ENCODE data around the gene TEX13D. TPM values are rescaled to one million over a fixed set of nuclear protein-coding genes. Genes with fewer than 3 reads are reported as not detected.

The TEX13D gene
- total and polyA plus RNA-seq, 2 of the 8 experiments (the other 6 are each of a cell fraction or from before 2014, with no cell fraction given), result 0.03 to 0.07 TPM

DNA sequence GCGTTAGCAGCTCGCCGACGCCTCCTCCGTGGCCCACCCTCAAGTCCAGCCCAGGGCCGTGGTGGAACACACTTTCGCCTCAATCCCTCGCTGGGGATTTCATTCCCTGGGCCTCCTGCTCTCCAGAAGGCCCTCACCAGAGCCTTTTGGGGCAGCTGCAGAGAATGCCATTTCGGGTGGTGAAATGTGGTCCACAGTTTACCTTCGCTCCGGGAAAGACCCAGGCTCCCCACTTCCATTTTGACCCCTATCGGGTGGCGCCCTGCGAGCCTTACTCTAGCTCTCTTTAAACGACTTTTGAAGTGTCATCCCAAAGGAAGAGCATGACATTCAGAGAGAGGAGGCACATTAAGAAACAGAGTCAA is 14.4 kb downstream of the TEX13D start:
- WGBS, 2 experiments (ENCODE audit: extremely low coverage in 1 of 2, insufficient coverage in 1 of 2, insufficient read length in 1 of 2, insufficient replicate concordance in 2 of 2, low coverage in 1 of 2, low lambda C conversion rate in 2 of 2, missing lambda C conversion rate in 1 of 2), result 82% methylated on average over 9 of the region's 15 CpGs; no CpG with 5 or more reads in 1 of the 2 experiments
- no peaks in the 10 kb centered on the region for H3K36me3 ChIP-seq (ENCODE audit: control insufficient read depth in 2 of 4, insufficient read depth in 4 of 4, low read length in 3 of 4)
- no peak overlapping the region for H4K8ac ChIP-seq (ENCODE audit: extremely low read depth, insufficient read depth, low read length)
- no peak overlapping the region for H2AFZ ChIP-seq (ENCODE audit: low read length)
- no peaks in the 10 kb centered on the region for H4K20me1 ChIP-seq (replicated peaks in 1 of 2; ENCODE audit: control insufficient read depth in 1 of 2, insufficient read depth in 2 of 2, low read length in 2 of 2)
- H2BK20ac ChIP-seq (ENCODE audit: low read length), result no peak overlapping the region
- H3K18ac ChIP-seq (ENCODE audit: extremely low read depth, low read length), result no peak overlapping the region
- H3K27me3 ChIP-seq (replicated peaks in 1 of 4; ENCODE audit: control insufficient read depth in 3 of 4, extremely low read depth in 1 of 4, insufficient read depth in 3 of 4, low read length in 3 of 4), result no peaks in the 10 kb centered on the region
- no peaks in the 10 kb centered on the region for H3K4me1 ChIP-seq (replicated peaks in 1 of 4; ENCODE audit: control insufficient read depth in 3 of 4, insufficient read depth in 4 of 4, low read length in 3 of 4)
- H3K4me2 ChIP-seq (ENCODE audit: insufficient read depth in 1 of 2, low read depth in 2 of 2, low read length in 2 of 2), result no peak overlapping the region
- no peaks in the 10 kb centered on the region for H3K79me2 ChIP-seq (ENCODE audit: control insufficient read depth in 1 of 2, insufficient read depth in 2 of 2, low read length in 2 of 2)
- H2BK15ac ChIP-seq (ENCODE audit: low read length), result no peak overlapping the region
- H3K56ac ChIP-seq (replicated peaks; ENCODE audit: insufficient read length, low read depth, low read length), result no peak overlapping the region
- DNase-seq (ENCODE audit: low read depth in 1 of 2, low spot score in 2 of 2), result no peak
- H2BK12ac ChIP-seq (ENCODE audit: low read depth, low read length), result no peak overlapping the region
- no peak overlapping the region for H3K14ac ChIP-seq (ENCODE audit: insufficient read length)
- H3K23me2 ChIP-seq (ENCODE audit: low read depth, low read length), result no peaks in the 10 kb centered on the region
- H3K4me3 ChIP-seq (ENCODE audit: extremely low read depth in 1 of 4, insufficient read depth in 2 of 4, low read depth in 3 of 4, low read length in 4 of 4), result no peak overlapping the region
- no peak overlapping the region for H2BK120ac ChIP-seq (replicated peaks; ENCODE audit: low read depth, low read length)
- ChIA-PET POLR2A (ENCODE audit: partially characterized antibody) (no interaction called here), CTCF (ENCODE audit: partially characterized antibody) (no interaction called here)
- no peak for FAIRE-seq
- no peak overlapping the region for H2AK5ac ChIP-seq (ENCODE audit: low read depth, low read length)
- no peak overlapping the region for H4K5ac ChIP-seq (ENCODE audit: insufficient read length, low read depth, low read length)
- H3K9me3 ChIP-seq (ENCODE audit: insufficient read depth in 2 of 2, low read depth in 1 of 2, low read length in 1 of 2), result no peaks in the 10 kb centered on the region
- H3K4ac ChIP-seq (replicated peaks; ENCODE audit: insufficient read length, low read depth, low read length), result no peak overlapping the region
- H2BK5ac ChIP-seq (ENCODE audit: low read depth, low read length), result no peak overlapping the region
- no peaks in the 10 kb centered on the region for H3K79me1 ChIP-seq (ENCODE audit: low read depth, low read length)
- no peak overlapping the region for H3K27ac ChIP-seq (ENCODE audit: low read depth, low read length)
- TF ChIP-seq CBX8 (IDR thresholded peaks at IDR 0.05; ENCODE audit: borderline replicate concordance, low read depth, low read length) (no peak), POLR2AphosphoS5 (IDR thresholded peaks at IDR 0.05; ENCODE audit: low read depth, low read length) (no peak), CREB1 (IDR thresholded peaks at IDR 0.05) (no peak), JUN (IDR thresholded peaks at IDR 0.05; ENCODE audit: low read depth, low read length) (no peak), TBP (IDR thresholded peaks at IDR 0.05; ENCODE audit: low read depth, low read length) (no peak), EZH2 (IDR thresholded peaks at IDR 0.05; ENCODE audit: low read depth, low read length, severe bottlenecking) (no peak), KDM1A (IDR thresholded peaks at IDR 0.05; ENCODE audit: borderline replicate concordance, low read length) (no peak), CEBPB (IDR thresholded peaks at IDR 0.05; ENCODE audit: low read depth, low read length) (no peak), EGR1 (IDR thresholded peaks at IDR 0.05; ENCODE audit: borderline replicate concordance, low read depth, low read length) (no peak)
- TF ChIP-seq, protein P1, sequence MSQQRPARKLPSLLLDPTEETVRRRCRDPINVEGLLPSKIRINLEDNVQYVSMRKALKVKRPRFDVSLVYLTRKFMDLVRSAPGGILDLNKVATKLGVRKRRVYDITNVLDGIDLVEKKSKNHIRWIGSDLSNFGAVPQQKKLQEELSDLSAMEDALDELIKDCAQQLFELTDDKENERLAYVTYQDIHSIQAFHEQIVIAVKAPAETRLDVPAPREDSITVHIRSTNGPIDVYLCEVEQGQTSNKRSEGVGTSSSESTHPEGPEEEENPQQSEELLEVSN (IDR thresholded peaks at IDR 0.05), result no peak
- TF ChIP-seq, protein P2, sequence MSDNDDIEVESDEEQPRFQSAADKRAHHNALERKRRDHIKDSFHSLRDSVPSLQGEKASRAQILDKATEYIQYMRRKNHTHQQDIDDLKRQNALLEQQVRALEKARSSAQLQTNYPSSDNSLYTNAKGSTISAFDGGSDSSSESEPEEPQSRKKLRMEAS (IDR thresholded peaks at IDR 0.05), result no peak
- TF ChIP-seq, protein P3, sequence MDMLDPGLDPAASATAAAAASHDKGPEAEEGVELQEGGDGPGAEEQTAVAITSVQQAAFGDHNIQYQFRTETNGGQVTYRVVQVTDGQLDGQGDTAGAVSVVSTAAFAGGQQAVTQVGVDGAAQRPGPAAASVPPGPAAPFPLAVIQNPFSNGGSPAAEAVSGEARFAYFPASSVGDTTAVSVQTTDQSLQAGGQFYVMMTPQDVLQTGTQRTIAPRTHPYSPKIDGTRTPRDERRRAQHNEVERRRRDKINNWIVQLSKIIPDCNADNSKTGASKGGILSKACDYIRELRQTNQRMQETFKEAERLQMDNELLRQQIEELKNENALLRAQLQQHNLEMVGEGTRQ (IDR thresholded peaks at IDR 0.05; ENCODE audit: low read length), result no peak
- H3K23ac ChIP-seq (ENCODE audit: insufficient read length), result no peak overlapping the region
- H3K9ac ChIP-seq (replicated peaks in 1 of 4; ENCODE audit: extremely low read depth in 1 of 4, low read depth in 3 of 4, low read length in 3 of 4), result no peak overlapping the region
- H4K91ac ChIP-seq (replicated peaks; ENCODE audit: insufficient read length, low read length), result no peak overlapping the region
